ENCODE results near the gene LYSMD3.

The LYSMD3 gene

DNA sequence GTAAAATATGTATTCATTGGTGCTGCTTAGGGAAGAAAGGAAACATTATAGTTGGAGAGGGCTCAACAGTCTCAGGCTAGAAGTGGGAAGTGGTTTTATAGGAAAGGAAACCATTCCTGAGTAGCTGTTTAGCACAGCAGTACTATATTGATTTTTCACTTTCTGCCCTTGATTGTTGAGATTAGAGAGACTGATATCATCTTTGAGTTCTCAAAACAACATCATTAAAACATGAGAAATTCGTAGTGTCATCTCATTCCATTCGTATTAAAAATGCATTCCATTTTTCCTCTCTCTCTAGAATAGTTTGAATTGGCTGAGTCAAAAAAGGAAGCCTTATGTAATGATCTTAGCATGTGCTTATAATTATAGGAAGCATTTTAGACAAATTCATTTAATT, 40.6 kb downstream of the LYSMD3 start:
- DNase-seq (ENCODE audit: low read depth): no peak
- TF ChIP-seq, protein P1, sequence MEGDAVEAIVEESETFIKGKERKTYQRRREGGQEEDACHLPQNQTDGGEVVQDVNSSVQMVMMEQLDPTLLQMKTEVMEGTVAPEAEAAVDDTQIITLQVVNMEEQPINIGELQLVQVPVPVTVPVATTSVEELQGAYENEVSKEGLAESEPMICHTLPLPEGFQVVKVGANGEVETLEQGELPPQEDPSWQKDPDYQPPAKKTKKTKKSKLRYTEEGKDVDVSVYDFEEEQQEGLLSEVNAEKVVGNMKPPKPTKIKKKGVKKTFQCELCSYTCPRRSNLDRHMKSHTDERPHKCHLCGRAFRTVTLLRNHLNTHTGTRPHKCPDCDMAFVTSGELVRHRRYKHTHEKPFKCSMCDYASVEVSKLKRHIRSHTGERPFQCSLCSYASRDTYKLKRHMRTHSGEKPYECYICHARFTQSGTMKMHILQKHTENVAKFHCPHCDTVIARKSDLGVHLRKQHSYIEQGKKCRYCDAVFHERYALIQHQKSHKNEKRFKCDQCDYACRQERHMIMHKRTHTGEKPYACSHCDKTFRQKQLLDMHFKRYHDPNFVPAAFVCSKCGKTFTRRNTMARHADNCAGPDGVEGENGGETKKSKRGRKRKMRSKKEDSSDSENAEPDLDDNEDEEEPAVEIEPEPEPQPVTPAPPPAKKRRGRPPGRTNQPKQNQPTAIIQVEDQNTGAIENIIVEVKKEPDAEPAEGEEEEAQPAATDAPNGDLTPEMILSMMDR (IDR thresholded peaks at IDR 0.05; ENCODE audit: insufficient read depth, low read depth, low read length, missing control alignments): no peak
- H3K4me3 ChIP-seq (ENCODE audit: low read depth, low read length): no peak overlapping the region

DNA sequence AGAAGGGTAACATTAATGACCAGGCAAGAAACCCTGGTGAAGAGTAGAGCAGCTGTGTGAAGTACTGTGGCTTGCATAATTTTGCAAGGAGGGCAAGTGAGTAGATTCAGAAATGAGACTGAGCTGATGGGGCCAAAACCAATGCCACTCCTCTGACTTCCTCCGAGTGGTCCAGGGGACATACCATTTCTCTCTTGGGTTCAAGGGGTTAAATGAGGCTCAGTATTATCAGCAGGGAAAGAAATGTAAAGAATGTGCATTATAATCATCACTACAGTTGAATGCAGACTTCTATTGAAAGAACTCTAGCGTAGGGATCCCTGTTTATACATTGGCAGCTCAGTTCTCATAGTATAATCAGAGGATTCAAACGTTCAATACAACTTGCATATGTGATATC, 44.8 kb downstream of the LYSMD3 start:
- H3K4me3 ChIP-seq (ENCODE audit: low read depth, low read length): no peak overlapping the region
- TF ChIP-seq, protein P1 (IDR thresholded peaks at IDR 0.05; ENCODE audit: insufficient read depth, low read depth, low read length, missing control alignments): no peak
- no peak for DNase-seq (ENCODE audit: low read depth)

DNA sequence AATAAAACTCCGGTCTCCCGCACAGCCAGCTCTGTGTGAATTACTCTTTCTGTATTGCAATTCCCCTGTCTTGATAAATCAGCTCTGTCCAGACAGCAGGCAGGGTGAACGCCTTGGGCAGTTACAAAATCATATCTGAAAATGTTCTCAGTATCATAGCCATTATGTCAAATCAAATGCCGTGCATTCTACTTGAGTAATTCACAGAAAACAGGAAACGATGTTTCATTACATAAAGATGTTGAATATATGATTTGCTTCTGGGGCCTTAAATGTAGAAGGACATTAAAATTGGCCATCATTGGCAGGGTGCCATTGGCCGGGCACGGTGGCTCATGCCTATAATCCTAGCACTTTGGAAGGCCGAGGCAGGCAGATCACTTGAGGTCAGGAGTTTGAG, 46.2 kb downstream of the LYSMD3 start:
- TF ChIP-seq, protein P1 (IDR thresholded peaks at IDR 0.05; ENCODE audit: insufficient read depth, low read depth, low read length, missing control alignments): no peak
- no peak overlapping the region for H3K4me3 ChIP-seq (ENCODE audit: low read depth, low read length)

DNA sequence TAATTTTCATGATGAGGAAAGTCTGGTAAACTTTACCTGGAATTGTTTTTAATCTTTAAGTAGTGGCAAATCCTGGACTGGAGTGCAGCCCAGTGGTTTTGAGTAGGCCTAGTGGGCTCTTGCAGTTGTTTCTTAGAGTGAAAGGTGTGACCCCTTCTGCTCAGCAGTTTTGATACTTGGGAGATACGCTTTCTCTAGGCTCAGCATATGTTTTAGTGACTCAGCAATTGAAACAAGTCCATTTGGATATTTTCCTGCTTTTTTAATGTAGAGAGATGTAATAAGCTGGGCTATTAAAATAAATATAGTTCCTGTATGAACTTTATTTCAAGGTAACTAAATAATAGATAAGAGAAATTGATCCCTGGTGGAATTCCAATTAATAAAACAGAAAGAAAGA, 48.7 kb downstream of the LYSMD3 start:
- H3K4me3 ChIP-seq (ENCODE audit: low read depth, low read length): no peak overlapping the region
- TF ChIP-seq, protein P1 (IDR thresholded peaks at IDR 0.05; ENCODE audit: insufficient read depth, low read depth, low read length, missing control alignments): no peak
- DNase-seq (ENCODE audit: low read depth): no peak

More for the DNA sequence above, 46.2 kb downstream of the LYSMD3 start:
- no peak for DNase-seq (ENCODE audit: low read depth)

DNA sequence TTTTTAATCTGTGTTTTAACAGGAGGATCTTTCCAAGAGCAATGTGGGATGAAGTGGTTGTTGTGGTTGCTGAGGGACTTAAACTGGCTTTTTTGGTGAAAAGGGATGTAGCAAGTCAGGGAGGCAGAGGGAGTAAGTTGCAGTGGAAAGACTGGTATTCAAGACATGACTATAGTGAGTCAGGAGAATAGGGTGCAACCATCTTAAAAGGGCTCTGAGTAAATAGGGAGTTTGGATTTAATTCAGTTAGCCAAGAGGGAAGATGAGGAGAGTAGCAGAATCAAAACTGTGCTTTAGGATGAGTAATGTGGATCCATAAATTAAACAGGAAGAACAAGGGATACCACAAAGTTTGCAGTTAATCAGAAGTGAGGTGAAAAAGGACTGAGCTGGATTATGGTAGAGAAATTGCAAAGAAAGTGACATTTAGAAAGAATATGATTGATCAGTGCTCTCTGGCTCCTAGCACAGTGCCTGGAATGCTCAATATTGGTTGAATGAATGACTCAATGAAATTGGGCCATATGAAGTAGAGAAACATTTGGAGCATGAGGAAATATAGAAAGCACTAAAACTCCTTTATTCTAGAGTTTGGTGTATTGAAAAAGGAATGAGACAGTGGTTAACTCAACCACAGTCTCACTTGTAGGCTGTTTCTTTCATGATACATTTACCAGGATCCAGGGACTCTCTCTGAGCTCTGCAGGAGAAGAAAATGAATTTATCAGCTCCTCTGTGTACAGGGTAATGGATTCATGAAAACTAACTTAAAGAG, 49.6 kb downstream of the LYSMD3 start:
- no peak for DNase-seq (ENCODE audit: low read depth)
- H3K4me3 ChIP-seq (ENCODE audit: low read depth, low read length): no peak overlapping the region
- TF ChIP-seq, protein P1 (IDR thresholded peaks at IDR 0.05; ENCODE audit: insufficient read depth, low read depth, low read length, missing control alignments): no peak

DNA sequence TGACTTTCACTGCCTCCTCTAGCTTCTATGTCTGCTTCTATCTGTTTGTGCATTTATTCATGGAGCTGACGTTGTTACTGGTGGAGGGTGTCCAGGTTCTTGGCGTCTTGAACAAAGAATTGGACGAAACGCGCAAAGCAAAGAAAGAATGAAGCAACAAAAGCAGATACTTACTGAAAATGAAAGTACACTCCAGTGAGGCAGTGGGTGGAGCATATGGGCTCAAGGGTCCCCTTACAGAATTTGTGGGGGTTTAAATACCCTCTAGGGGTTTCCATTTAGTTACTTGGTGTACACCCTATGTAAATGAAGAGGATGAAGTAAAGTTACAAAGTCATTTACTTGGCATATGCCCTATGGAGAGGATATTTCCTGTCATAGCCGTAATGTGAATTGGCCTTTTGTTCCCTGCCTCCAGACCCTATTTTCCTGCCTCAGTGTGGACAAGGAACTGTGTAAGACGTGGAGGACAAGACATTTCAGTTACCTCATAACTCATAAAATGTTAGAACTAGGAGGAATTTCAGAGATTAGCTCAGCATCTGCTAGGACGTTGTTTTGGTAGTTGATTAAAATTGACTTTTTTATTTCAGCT, 51.7 kb downstream of the LYSMD3 start:
- no peak for DNase-seq (ENCODE audit: low read depth)
- no peak overlapping the region for H3K4me3 ChIP-seq (ENCODE audit: low read depth, low read length)

More for the DNA sequence above, 51.7 kb downstream of the LYSMD3 start:
- TF ChIP-seq, protein P1 (IDR thresholded peaks at IDR 0.05; ENCODE audit: insufficient read depth, low read depth, low read length, missing control alignments): no peak
